Neuronal stem cell (in vitro differentiated cells): ENCODE results near the gene ZCCHC7.

Experiments
- DNase-seq: peaks from one replicate; pipeline ENCODE4 v3.0.0-alpha.2; 2013; ENCODE audit warnings: low spot score
- H2AFZ ChIP-seq: one replicate; pipeline ENCODE4 v1.6.1; 2013; ENCODE audit warnings: mild to moderate bottlenecking, low read length, inconsistent platforms
- H2AK5ac ChIP-seq: 2 replicates; pipeline ENCODE4 v1.6.1; 2013; ENCODE audit warnings: low read depth, mild to moderate bottlenecking, inconsistent platforms, low read length, moderate library complexity, mixed read lengths
- H2BK120ac ChIP-seq: 2 replicates; pipeline ENCODE4 v1.6.1; 2013; ENCODE audit warnings: low read depth, mild to moderate bottlenecking, inconsistent platforms, low read length, moderate library complexity, mixed read lengths
- H2BK12ac ChIP-seq: one replicate; pipeline ENCODE4 v1.6.1; 2013; ENCODE audit warnings: low read length, inconsistent platforms
- H2BK15ac ChIP-seq: 2 replicates; pipeline ENCODE4 v1.6.1; 2013; ENCODE audit warnings: mild to moderate bottlenecking, low read length, inconsistent platforms, mixed read lengths
- H2BK5ac ChIP-seq: one replicate; pipeline ENCODE4 v1.6.1; 2013; ENCODE audit warnings: inconsistent platforms, mild to moderate bottlenecking, low read length, moderate library complexity
- H3K14ac ChIP-seq: one replicate; pipeline ENCODE4 v1.6.1; 2013; ENCODE audit warnings: low read length, inconsistent platforms
- H3K18ac ChIP-seq: 2 replicates; pipeline ENCODE4 v1.6.1; 2013; ENCODE audit warnings: low read length, inconsistent platforms
- H3K23ac ChIP-seq: 2 replicates; pipeline ENCODE4 v1.6.1; 2013; ENCODE audit warnings: low read depth, mild to moderate bottlenecking, mixed read lengths, low read length, inconsistent platforms; ENCODE audit not compliant: poor library complexity
- H3K27ac ChIP-seq: replicated peaks from 3 replicates; pipeline ENCODE4 v1.5.1; 2013; ENCODE audit warnings: low read length, inconsistent platforms
- H3K27me3 ChIP-seq, 3 experiments: 2 replicates each; pipeline ENCODE4 v1.6.1; 2013; ENCODE audit warnings: low read length in 3 of 3, mild to moderate bottlenecking in 2 of 3, inconsistent platforms in 1 of 3, low read depth in 1 of 3, mixed read lengths in 1 of 3, moderate library complexity in 1 of 3; ENCODE audit not compliant: control insufficient read depth in 3 of 3, insufficient read depth in 3 of 3
- H3K36me3 ChIP-seq, 2 donors: replicated peaks in 1 of 2; 2 replicates each; pipeline ENCODE4 v1.6.1; 2013; ENCODE audit warnings: low read length in 2 of 2; ENCODE audit not compliant: control insufficient read depth in 2 of 2, insufficient read depth in 2 of 2
- H3K4ac ChIP-seq: 2 replicates; pipeline ENCODE4 v1.6.1; 2013; ENCODE audit warnings: inconsistent platforms, mild to moderate bottlenecking, low read length, moderate library complexity
- H3K4me1 ChIP-seq, 2 donors: 1 replicate in 1 of 2; 2 replicates in 1 of 2; pipeline ENCODE4 v1.6.1; 2013; ENCODE audit warnings: low read length in 2 of 2, low read depth in 1 of 2; ENCODE audit not compliant: control insufficient read depth in 2 of 2, insufficient read depth in 1 of 2
- H3K4me2 ChIP-seq: one replicate; pipeline ENCODE4 v1.6.1; 2013; ENCODE audit warnings: mild to moderate bottlenecking, low read length, inconsistent platforms; ENCODE audit not compliant: insufficient read depth, poor library complexity, severe bottlenecking
- H3K4me3 ChIP-seq, 2 donors: 2 replicates each; pipeline ENCODE4 v1.5.1; 2013; ENCODE audit warnings: low read length in 2 of 2, mild to moderate bottlenecking in 2 of 2, inconsistent platforms in 1 of 2, moderate library complexity in 1 of 2
- H3K79me1 ChIP-seq: one replicate; pipeline ENCODE4 v1.6.1; 2013; ENCODE audit warnings: low read depth, mild to moderate bottlenecking, inconsistent platforms, low read length, moderate library complexity
- H3K9ac ChIP-seq: one replicate; pipeline ENCODE4 v1.6.1; 2013; ENCODE audit warnings: mild to moderate bottlenecking, low read depth, low read length, inconsistent platforms; ENCODE audit not compliant: poor library complexity
- H3K9me3 ChIP-seq, 2 donors: replicated peaks in 1 of 2; 2 replicates each; pipeline versions ENCODE3 to v1.6.1; 2013; ENCODE audit warnings: low read length in 2 of 2, mild to moderate bottlenecking in 2 of 2, inconsistent platforms in 1 of 2, low read depth in 1 of 2, mixed read lengths in 1 of 2, moderate library complexity in 1 of 2; ENCODE audit not compliant: control insufficient read depth in 2 of 2, insufficient read depth in 1 of 2
- H4K8ac ChIP-seq: one replicate; pipeline ENCODE4 v1.6.1; 2013; ENCODE audit warnings: low read depth, mild to moderate bottlenecking, inconsistent platforms, low read length, moderate library complexity
- H4K91ac ChIP-seq: one replicate; pipeline ENCODE4 v1.6.1; 2013; ENCODE audit warnings: low read length, low read depth, mild to moderate bottlenecking, inconsistent platforms; ENCODE audit not compliant: poor library complexity
- WGBS, 2 donors: extraction: QIAGEN DNeasy Blood & Tissue Kit; methylation state at CpG; one replicate each; pipeline ENCODE4 v1.1.7; 2013; ENCODE audit warnings: missing lambda C conversion rate in 2 of 2, mixed read lengths in 1 of 2; ENCODE audit not compliant: insufficient read length in 2 of 2, insufficient replicate concordance in 1 of 2; ENCODE audit errors: extremely low coverage in 2 of 2; 5-methylcytosine and 5-hydroxymethylcytosine counted together

The ZCCHC7 gene

GRCh38 chr9:37269221-37269620 is 148.8 kb downstream of the ZCCHC7 start:
- no peak overlapping the region for H3K14ac ChIP-seq
- H3K9me3 ChIP-seq: peaks cover 0 to 11% of the 10 kb centered on the region in 2 donors
- H3K79me1 ChIP-seq: no peaks in the 10 kb centered on the region
- H3K27ac ChIP-seq: no peak overlapping the region
- no peak overlapping the region for H2AK5ac ChIP-seq
- H2BK15ac ChIP-seq: no peak overlapping the region
- H4K91ac ChIP-seq: no peak overlapping the region
- no peak for DNase-seq
- H3K4me1 ChIP-seq: no peaks in the 10 kb centered on the region
- no peak overlapping the region for H3K18ac ChIP-seq
- H2BK5ac ChIP-seq: no peak overlapping the region
- no peaks in the 10 kb centered on the region for H3K27me3 ChIP-seq
- no peak overlapping the region for H3K23ac ChIP-seq
- H3K36me3 ChIP-seq: peaks cover 0 to 3% of the 10 kb centered on the region in 2 donors
- no peak overlapping the region for H3K4me3 ChIP-seq
- H3K4me2 ChIP-seq: no peak overlapping the region
- no CpG with 5 or more reads among the region's 5 CpGs for WGBS, 2 donors
- H2AFZ ChIP-seq: no peak overlapping the region
- no peak overlapping the region for H3K9ac ChIP-seq
- no peak overlapping the region for H2BK12ac ChIP-seq
- H4K8ac ChIP-seq: no peak overlapping the region
- no peak overlapping the region for H3K4ac ChIP-seq
- H2BK120ac ChIP-seq: no peak overlapping the region

- Histone ChIP-seq H4K8ac (no peak overlapping the region), H3K18ac (no peak overlapping the region), H3K4me2 (no peak overlapping the region), H2BK120ac (no peak overlapping the region), H3K4me3 (no peak overlapping the region), H2BK12ac (no peak overlapping the region), H3K27me3 (no peaks in the 10 kb centered on the region), H3K4me1 (no peaks in the 10 kb centered on the region), H3K9ac (no peak overlapping the region), H3K27ac (no peak overlapping the region), H2BK5ac (no peak overlapping the region), H3K36me3 (peaks cover 0 to 3% of the 10 kb centered on the region in 2 donors), H4K91ac (no peak overlapping the region), H2AK5ac (no peak overlapping the region), H3K79me1 (no peaks in the 10 kb centered on the region), H2BK15ac (no peak overlapping the region), H3K14ac (no peak overlapping the region), H3K4ac (no peak overlapping the region), H2AFZ (no peak overlapping the region), H3K9me3 (peaks cover 0 to 15% of the 10 kb centered on the region in 2 donors), H3K23ac (no peak overlapping the region)
- no peak for DNase-seq
- no CpG with 5 or more reads among the region's 6 CpGs for WGBS, 2 donors
Observed at GRCh38 chr9:37271679-37272078, 151.3 kb downstream of the ZCCHC7 start.

GRCh38 chr9:37273595-37273994 is 153.2 kb downstream of the ZCCHC7 start:
- H3K27ac ChIP-seq: no peak overlapping the region
- H3K4ac ChIP-seq: no peak overlapping the region
- H4K8ac ChIP-seq: no peak overlapping the region
- H2BK12ac ChIP-seq: no peak overlapping the region
- no peak overlapping the region for H3K18ac ChIP-seq
- H2AFZ ChIP-seq: no peak overlapping the region
- H2BK5ac ChIP-seq: no peak overlapping the region
- no peak overlapping the region for H2BK15ac ChIP-seq
- H3K4me1 ChIP-seq: no peaks in the 10 kb centered on the region
- H3K9me3 ChIP-seq: peaks cover 0 to 20% of the 10 kb centered on the region in 2 donors
- no peak overlapping the region for H4K91ac ChIP-seq
- H3K4me2 ChIP-seq: no peak overlapping the region
- no peaks in the 10 kb centered on the region for H3K79me1 ChIP-seq
- no peak overlapping the region for H2BK120ac ChIP-seq
- no peak overlapping the region for H3K9ac ChIP-seq
- H3K36me3 ChIP-seq: no peaks in the 10 kb centered on the region
- H3K14ac ChIP-seq: no peak overlapping the region
- no peak overlapping the region for H3K23ac ChIP-seq
- no peak overlapping the region for H3K4me3 ChIP-seq
- H3K27me3 ChIP-seq: no peaks in the 10 kb centered on the region
- DNase-seq: no peak
- H2AK5ac ChIP-seq: no peak overlapping the region

GRCh38 chr9:37281541-37281940 is 161.2 kb downstream of the ZCCHC7 start:
- H3K36me3 ChIP-seq: no peaks in the 10 kb centered on the region
- DNase-seq: no peak
- no peak overlapping the region for H3K23ac ChIP-seq
- no peaks in the 10 kb centered on the region for H3K27me3 ChIP-seq
- peaks cover 0 to 12% of the 10 kb centered on the region in 2 donors for H3K4me1 ChIP-seq
- no peak overlapping the region for H3K27ac ChIP-seq
- no peaks in the 10 kb centered on the region for H3K79me1 ChIP-seq
- H2BK12ac ChIP-seq: no peak overlapping the region
- H3K4ac ChIP-seq: no peak overlapping the region
- no CpG with 5 or more reads among the region's 2 CpGs for WGBS, 2 donors
- H3K4me3 ChIP-seq: no peak overlapping the region
- H3K9ac ChIP-seq: no peak overlapping the region
- peaks cover 0 to 8% of the 10 kb centered on the region in 2 donors for H3K9me3 ChIP-seq
- no peak overlapping the region for H4K8ac ChIP-seq
- H4K91ac ChIP-seq: no peak overlapping the region
- no peak overlapping the region for H2BK15ac ChIP-seq
- no peak overlapping the region for H3K4me2 ChIP-seq
- H2BK5ac ChIP-seq: no peak overlapping the region
- H2AK5ac ChIP-seq: no peak overlapping the region
- no peak overlapping the region for H2AFZ ChIP-seq
- H2BK120ac ChIP-seq: no peak overlapping the region
- H3K18ac ChIP-seq: no peak overlapping the region
- no peak overlapping the region for H3K14ac ChIP-seq
